B cell (primary cell): ENCODE measurements around the gene PNCK. TPM values are rescaled to one million over a fixed set of nuclear protein-coding genes. Genes with fewer than 3 reads are reported as not detected.

ENCODE experiments used
- ATAC-seq: fragments of 200-7000 bp; cut with Tn5 transposase; one replicate; pipeline ENCODE4 v1.10.0; 2021; ENCODE audit warnings: low read depth, mild to moderate bottlenecking, moderate number of reproducible peaks, moderate library complexity
- CTCF ChIA-PET: fragments of 350-600 bp; sonication (Branson Sonifier 250); formaldehyde crosslinking; loops from one replicate; lab custom pipeline; 2021; ENCODE audit warnings: antibody characterized with exemption, inconsistent platforms; lab: Charles Lee
- POLR2A ChIA-PET: fragments of 350-600 bp; sonication (Branson Sonifier 250); formaldehyde crosslinking; loops from one replicate; lab custom pipeline; 2021; ENCODE audit warnings: antibody characterized with exemption; lab: Charles Lee
- DNase-seq: peaks from one replicate; pipeline ENCODE4 v3.0.0; 2013
- H2AFZ ChIP-seq: 2 replicates; pipeline ENCODE4 v1.6.1; 2012; ENCODE audit warnings: mild to moderate bottlenecking, low read depth, low read length; ENCODE audit not compliant: insufficient read depth, poor library complexity, severe bottlenecking
- H3K27ac ChIP-seq, 2 donors: 1 replicate in 1 of 2; 2 replicates in 1 of 2; pipeline ENCODE4 v1.5.1; 2012 to 2013; ENCODE audit warnings: low read length in 2 of 2, mild to moderate bottlenecking in 2 of 2, moderate library complexity in 1 of 2
- H3K27me3 ChIP-seq, 4 experiments: fragments of 200-600 bp in 1 of 4; sonication (generic) in 1 of 4; replicated peaks in 1 of 4; 1 replicate in 2 of 4; 2 replicates in 2 of 4; pipeline versions ENCODE4 v1.6.1 to v1.7.0; 2013 to 2016; ENCODE audit warnings: low read length in 3 of 4, mild to moderate bottlenecking in 2 of 4, mixed read lengths in 1 of 4, moderate library complexity in 1 of 4; ENCODE audit not compliant: insufficient read depth in 4 of 4, control insufficient read depth in 3 of 4; ENCODE audit errors: control extremely low read depth in 1 of 4
- H3K36me3 ChIP-seq, 2 experiments: replicated peaks in 1 of 2; 1 replicate in 1 of 2; 2 replicates in 1 of 2; pipeline versions ENCODE4 v1.6.1 to v1.7.1; 2013; ENCODE audit warnings: low read length in 1 of 2; ENCODE audit not compliant: insufficient read depth in 2 of 2, control insufficient read depth in 1 of 2; ENCODE audit errors: control extremely low read depth in 1 of 2, extremely low read depth in 1 of 2
- H3K4me1 ChIP-seq, 2 donors: fragments of 200-600 bp in 1 of 2; sonication (generic) in 1 of 2; 1 replicate in 1 of 2; 2 replicates in 1 of 2; pipeline versions ENCODE4 v1.5.1 to v1.6.1; 2013 to 2017; ENCODE audit warnings: low read length in 2 of 2; ENCODE audit not compliant: control insufficient read depth in 2 of 2, insufficient read depth in 2 of 2
- H3K4me2 ChIP-seq: replicated peaks from 2 replicates; pipeline ENCODE3; 2012; ENCODE audit warnings: mild to moderate bottlenecking, low read depth, low read length; ENCODE audit not compliant: poor library complexity, severe bottlenecking
- H3K4me3 ChIP-seq, 5 experiments: fragments of 200-600 bp in 1 of 5; sonication (generic) in 1 of 5; 1 replicate in 3 of 5; 2 replicates in 2 of 5; pipeline versions ENCODE4 v1.5.1 to v1.7.0; 2011 to 2016; ENCODE audit warnings: low read length in 4 of 5, mild to moderate bottlenecking in 4 of 5, low read depth in 2 of 5, control low read depth in 1 of 5, moderate library complexity in 1 of 5; ENCODE audit not compliant: insufficient read depth in 1 of 5; ENCODE audit errors: control extremely low read depth in 1 of 5, extremely low read depth in 1 of 5
- H3K79me2 ChIP-seq: fragments of 200-600 bp; sonication (generic); one replicate; pipeline ENCODE4 v1.6.0; 2016; ENCODE audit warnings: low read length; ENCODE audit not compliant: control insufficient read depth, insufficient read depth
- H3K9ac ChIP-seq: fragments of 200-600 bp; sonication (generic); 2 replicates; pipeline ENCODE4 v1.6.1; 2017; ENCODE audit warnings: mild to moderate bottlenecking, low read length, moderate library complexity
- H3K9me3 ChIP-seq, 3 donors: one replicate each; pipeline versions ENCODE4 v1.6.1 to v1.7.1; 2013; ENCODE audit warnings: low read length in 2 of 3; ENCODE audit not compliant: control insufficient read depth in 2 of 3, insufficient read depth in 1 of 3; ENCODE audit errors: control extremely low read depth in 1 of 3
- H4K20me1 ChIP-seq: 2 replicates; pipeline ENCODE4 v1.6.0; 2012; ENCODE audit warnings: mild to moderate bottlenecking, low read length; ENCODE audit not compliant: insufficient read depth, control insufficient read depth, poor library complexity, severe bottlenecking
- H3K27ac Mint-ChIP-seq: one replicate; pipeline ENCODE4 v1.8.0; 2021; ENCODE audit warnings: mixed read lengths
- H3K27me3 Mint-ChIP-seq: one replicate; pipeline ENCODE4 v1.8.0; 2021; ENCODE audit warnings: mixed read lengths
- H3K4me1 Mint-ChIP-seq: one replicate; pipeline ENCODE4 v1.8.0; 2021; ENCODE audit warnings: mixed read lengths
- H3K4me3 Mint-ChIP-seq: one replicate; pipeline ENCODE4 v1.8.0; 2021; ENCODE audit warnings: mixed read lengths
- H3K9me3 Mint-ChIP-seq: one replicate; pipeline ENCODE4 v1.8.0; 2022; ENCODE audit warnings: mixed read lengths; ENCODE audit not compliant: insufficient read depth
- CTCF ChIP-seq: fragments of 200-600 bp; IDR thresholded peaks from one replicate; pipeline ENCODE4 v1.8.0; 2022; ENCODE audit warnings: antibody characterized with exemption, mild to moderate bottlenecking
- EZH2 ChIP-seq: IDR thresholded peaks from 2 replicates; pipeline ENCODE4 v1.6.1; 2012; ENCODE audit warnings: borderline replicate concordance, low read depth, mild to moderate bottlenecking, moderate library complexity, low read length; ENCODE audit not compliant: insufficient read depth, poor library complexity, severe bottlenecking
- WGBS: methylation state at CpG from one replicate; pipeline ENCODE4 v1.1.5; 2013; ENCODE audit warnings: missing lambda C conversion rate; ENCODE audit not compliant: insufficient coverage; 5-methylcytosine and 5-hydroxymethylcytosine counted together
- intact Hi-C: fragments of 100-400 bp; cut with micrococcal nuclease; formaldehyde crosslinking; loops from one replicate; pipeline ENCODE4 v1.10.0; 2022
- polyA plus RNA-seq: library from polyadenylated mRNA; depleted of rRNA; stranded (reverse); fragments of >200 nt; gene quantifications from 2 replicates; pipeline ENCODE4 v1.2.3, GENCODE V29; 2012
- total RNA-seq, 2 donors: library from RNA; stranded (reverse); fragments of 120-200 nt in 1 of 2; gene quantifications; 1 replicate in 1 of 2; 2 replicates in 1 of 2; pipeline versions ENCODE4 v1.2.3 to v1.2.4, GENCODE V29; 2013 to 2022

Gene PNCK
- total and polyA plus RNA-seq, 2 donors (not counting 1 experiment from before 2014, with no cell fraction given), result 0.99 TPM; not detected in 1

GRCh38 chrX:153623310-153624029 is 50.1 kb downstream of the PNCK start:
- Mint-ChIP-seq H3K4me1 (no peaks in the 10 kb centered on the region), H3K27me3 (peaks cover 6% of the 10 kb centered on the region), H3K4me3 (no peak overlapping the region), H3K9me3 (no peaks in the 10 kb centered on the region), H3K27ac (no peak overlapping the region)
- DNase-seq (no peak), ATAC-seq (no peak)
- Histone ChIP-seq H3K79me2 (no peaks in the 10 kb centered on the region), H3K4me3 (no peak overlapping the region), H3K9ac (no peak overlapping the region), H3K9me3 (no peaks in the 10 kb centered on the region), H3K27me3 (peaks cover 0 to 6% (median 0%) of the 10 kb centered on the region in 4 experiments), H4K20me1 (no peaks in the 10 kb centered on the region), H3K4me2 (no peak overlapping the region), H3K4me1 (no peaks in the 10 kb centered on the region), H3K27ac (no peak overlapping the region), H3K36me3 (no peaks in the 10 kb centered on the region), H2AFZ (no peak overlapping the region)
- WGBS, result 75% methylated on average over 6 of the region's 16 CpGs
- ChIA-PET POLR2A (no interaction called here), CTCF (no interaction called here)
- TF ChIP-seq EZH2 (no peak), CTCF (no peak)
- intact Hi-C loops, result no loop called here

GRCh38 chrX:153622661-153623309 is 50.8 kb downstream of the PNCK start:
- H3K9ac ChIP-seq, result no peak overlapping the region
- H3K9me3 ChIP-seq, result no peaks in the 10 kb centered on the region
- DNase-seq, result no peak
- ChIA-PET POLR2A (no interaction called here), CTCF (no interaction called here)
- Mint-ChIP-seq H3K4me1 (no peaks in the 10 kb centered on the region), H3K4me3 (no peak overlapping the region), H3K27ac (no peak overlapping the region), H3K27me3 (peaks cover 6% of the 10 kb centered on the region), H3K9me3 (no peaks in the 10 kb centered on the region)
- H3K4me3 ChIP-seq, result no peak overlapping the region
- H3K4me1 ChIP-seq, result no peaks in the 10 kb centered on the region
- no peaks in the 10 kb centered on the region for H3K79me2 ChIP-seq
- WGBS, result 92% methylated on average over 4 of the region's 17 CpGs
- ATAC-seq, result no peak
- H3K36me3 ChIP-seq, result no peaks in the 10 kb centered on the region
- H4K20me1 ChIP-seq, result no peaks in the 10 kb centered on the region
- TF ChIP-seq CTCF (no peak), EZH2 (no peak)
- intact Hi-C loops, result no loop called here
- peaks cover 0 to 6% (median 0%) of the 10 kb centered on the region in 4 experiments for H3K27me3 ChIP-seq
- H3K4me2 ChIP-seq, result no peak overlapping the region
- H2AFZ ChIP-seq, result no peak overlapping the region
- no peak overlapping the region for H3K27ac ChIP-seq
